Sigmoid colon (tissue), 4 donors: ENCODE results near the gene CFAP45.

ENCODE experiments used
- EP300 ChIP-seq, 4 donors: sonication (generic); formaldehyde crosslinking; IDR thresholded peaks; one replicate each; pipeline ENCODE4 v1.6.1; 2017; ENCODE audit warnings: antibody characterized with exemption in 4 of 4
- POLR2A ChIP-seq, 2 donors: fragments of 450-650 bp; IDR thresholded peaks; one replicate each; pipeline ENCODE4 v1.6.1; 2016; ENCODE audit warnings: antibody characterized with exemption in 2 of 2, mild to moderate bottlenecking in 2 of 2, moderate library complexity in 2 of 2
- TF ChIP-seq, protein P1 (sequence below), 4 experiments: fragments of 450-650 bp in 3 of 4; fragments of 200-600 bp in 1 of 4; IDR thresholded peaks; one replicate each; pipeline ENCODE4 v1.5.1; 2016 to 2019; ENCODE audit warnings: antibody characterized with exemption in 4 of 4, mild to moderate bottlenecking in 3 of 4, moderate library complexity in 2 of 4

GRCh38 chr1:159949123-159949522 lies 49.2 kb upstream of the CFAP45 start:
- TF ChIP-seq POLR2A (IDR thresholded peaks at IDR 0.05) (no peak), EP300 (IDR thresholded peaks at IDR 0.05) (no peak)
- TF ChIP-seq, protein P1, sequence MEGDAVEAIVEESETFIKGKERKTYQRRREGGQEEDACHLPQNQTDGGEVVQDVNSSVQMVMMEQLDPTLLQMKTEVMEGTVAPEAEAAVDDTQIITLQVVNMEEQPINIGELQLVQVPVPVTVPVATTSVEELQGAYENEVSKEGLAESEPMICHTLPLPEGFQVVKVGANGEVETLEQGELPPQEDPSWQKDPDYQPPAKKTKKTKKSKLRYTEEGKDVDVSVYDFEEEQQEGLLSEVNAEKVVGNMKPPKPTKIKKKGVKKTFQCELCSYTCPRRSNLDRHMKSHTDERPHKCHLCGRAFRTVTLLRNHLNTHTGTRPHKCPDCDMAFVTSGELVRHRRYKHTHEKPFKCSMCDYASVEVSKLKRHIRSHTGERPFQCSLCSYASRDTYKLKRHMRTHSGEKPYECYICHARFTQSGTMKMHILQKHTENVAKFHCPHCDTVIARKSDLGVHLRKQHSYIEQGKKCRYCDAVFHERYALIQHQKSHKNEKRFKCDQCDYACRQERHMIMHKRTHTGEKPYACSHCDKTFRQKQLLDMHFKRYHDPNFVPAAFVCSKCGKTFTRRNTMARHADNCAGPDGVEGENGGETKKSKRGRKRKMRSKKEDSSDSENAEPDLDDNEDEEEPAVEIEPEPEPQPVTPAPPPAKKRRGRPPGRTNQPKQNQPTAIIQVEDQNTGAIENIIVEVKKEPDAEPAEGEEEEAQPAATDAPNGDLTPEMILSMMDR (IDR thresholded peaks at IDR 0.05) = no peak
